ENCODE results near the gene THBS3. TPM values are rescaled to one million over a fixed set of nuclear protein-coding genes. Genes with fewer than 3 reads are reported as not detected.
"Not testable (repeated sequence)": the region's sequence is repeated elsewhere in the genome, so short reads cannot be mapped to it uniquely, and the experiment has no call there.

THBS3 gene
- total RNA-seq, 2 donors from 2014 or later = 13.1 to 38.5 TPM

GRCh38 chr1:155168456-155169210 lies 39.1 kb downstream of the THBS3 start:
- H3K27ac ChIP-seq = no peak overlapping the region
- no peak for TF ChIP-seq CTCF (IDR thresholded peaks at IDR 0.05)
- TF ChIP-seq POLR2AphosphoS5 (IDR thresholded peaks at IDR 0.05) = no peak
- no peak for TF ChIP-seq POLR2A (IDR thresholded peaks at IDR 0.05)
- WGBS = 76% methylated on average over 10 of the region's 10 CpGs
- H3K4me1 ChIP-seq (replicated peaks) = peaks cover 3% of the 10 kb centered on the region
- H3K4me3 ChIP-seq = no peak overlapping the region
- intact Hi-C loops (cut with DNase I) = loop anchor here (5.0 kb wide), 1 partner anchor 36 kb away; no protein-coding TSS in a partner anchor
- no peak for DNase-seq (ENCODE audit: low spot score)
- no peaks in the 10 kb centered on the region for H3K27me3 ChIP-seq (replicated peaks; ENCODE audit: insufficient read depth)
- no peaks in the 10 kb centered on the region for H3K9me3 ChIP-seq
- H3K36me3 ChIP-seq = peaks cover 0 to 11% of the 10 kb centered on the region in 2 donors

GRCh38 chr1:155168105-155168445 lies 39.6 kb downstream of the THBS3 start:
- H3K27ac ChIP-seq; H3K27me3 ChIP-seq (replicated peaks; ENCODE audit: insufficient read depth); H3K4me3 ChIP-seq; DNase-seq (ENCODE audit: low spot score); H3K4me1 ChIP-seq (replicated peaks); H3K9me3 ChIP-seq: not testable (repeated sequence)
- intact Hi-C loops (cut with DNase I) = loop anchor here (5.0 kb wide), 1 partner anchor 36 kb away; no protein-coding TSS in a partner anchor
- H3K36me3 ChIP-seq = peaks cover 0 to 11% of the 10 kb centered on the region in 2 donors
- 44% methylated on average over 4 of the region's 4 CpGs for WGBS

GRCh38 chr1:155167166-155168104 lies 40.3 kb downstream of the THBS3 start:
- 4% methylated on average over 28 of the region's 28 CpGs for WGBS
- intact Hi-C loops (cut with DNase I) = loop anchor here (2.0 to 5.0 kb wide), 2 partner anchors 35 to 73 kb away; no protein-coding TSS in a partner anchor
- TF ChIP-seq CTCF (IDR thresholded peaks at IDR 0.05) (peak; percentile 78 to 97 (median 95)), POLR2A (IDR thresholded peaks at IDR 0.05) (no peak), POLR2AphosphoS5 (IDR thresholded peaks at IDR 0.05) (peak; percentile 73)
- Histone ChIP-seq H3K9me3 (no peaks in the 10 kb centered on the region), H3K27ac (peak overlapping the region; percentile 48 to 58), H3K4me3 (no peak overlapping the region), H3K36me3 (peaks cover 0 to 11% of the 10 kb centered on the region in 2 donors), H3K27me3 (replicated peaks; ENCODE audit: insufficient read depth) (no peaks in the 10 kb centered on the region), H3K4me1 (replicated peaks) (peaks cover 3% of the 10 kb centered on the region)
- DNase-seq (ENCODE audit: low spot score) = peak; percentile 87

GRCh38 chr1:155166471-155167165 lies 41.1 kb downstream of the THBS3 start:
- WGBS = 29% methylated on average over 26 of the region's 27 CpGs
- H3K27ac ChIP-seq = peak overlapping the region; percentile 10 to 14

More at GRCh38 chr1:155166471-155167165, 41.1 kb downstream of the THBS3 start:
- intact Hi-C loops (cut with DNase I) = loop anchor here (2.0 to 5.0 kb wide), 2 partner anchors 34 to 72 kb away; no protein-coding TSS in a partner anchor
- no peaks in the 10 kb centered on the region for H3K9me3 ChIP-seq
- H3K36me3 ChIP-seq = peaks cover 0 to 11% of the 10 kb centered on the region in 2 donors
- H3K4me1 ChIP-seq (replicated peaks) = peaks cover 3% of the 10 kb centered on the region
- no peak for DNase-seq (ENCODE audit: low spot score)
- no peak overlapping the region for H3K4me3 ChIP-seq
- H3K27me3 ChIP-seq (replicated peaks; ENCODE audit: insufficient read depth) = no peaks in the 10 kb centered on the region
- TF ChIP-seq CTCF (IDR thresholded peaks at IDR 0.05) (no peak), POLR2A (IDR thresholded peaks at IDR 0.05) (no peak), POLR2AphosphoS5 (IDR thresholded peaks at IDR 0.05) (no peak)
